ENCODE data around the gene PTPRT. TPM values are rescaled to one million over a fixed set of nuclear protein-coding genes. Genes with fewer than 3 reads are reported as not detected.

The PTPRT gene
- polyA plus RNA-seq, 3 donors = not detected

DNA sequence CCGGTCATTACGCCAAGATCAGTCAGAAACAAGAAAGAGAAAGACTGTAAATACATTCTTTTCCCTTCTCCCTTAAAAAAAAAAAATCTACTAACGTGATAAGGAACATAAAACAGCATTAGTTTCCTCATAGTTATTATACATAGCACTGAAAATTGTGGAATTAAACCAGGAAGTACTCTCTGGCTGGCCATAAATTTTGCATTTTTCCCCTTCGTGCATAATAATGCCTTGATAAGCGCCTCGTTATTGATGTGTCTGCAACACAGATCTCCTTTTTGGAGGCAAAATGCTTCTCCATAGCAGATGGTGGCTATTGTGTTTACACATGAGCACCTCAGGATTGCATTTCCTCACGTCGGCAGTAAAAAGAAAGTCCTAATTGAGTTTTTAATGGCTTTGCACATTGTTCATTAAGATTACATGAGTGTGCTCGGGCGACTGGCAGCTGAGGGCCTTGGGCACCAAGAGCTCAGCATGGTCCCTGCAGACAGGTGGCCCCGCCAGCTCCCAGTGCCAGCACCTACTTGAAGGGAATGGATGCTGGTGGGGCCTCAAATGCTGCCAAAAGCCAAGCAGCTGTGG lies 394.5 kb downstream of the PTPRT start:
- TF ChIP-seq, protein P1, sequence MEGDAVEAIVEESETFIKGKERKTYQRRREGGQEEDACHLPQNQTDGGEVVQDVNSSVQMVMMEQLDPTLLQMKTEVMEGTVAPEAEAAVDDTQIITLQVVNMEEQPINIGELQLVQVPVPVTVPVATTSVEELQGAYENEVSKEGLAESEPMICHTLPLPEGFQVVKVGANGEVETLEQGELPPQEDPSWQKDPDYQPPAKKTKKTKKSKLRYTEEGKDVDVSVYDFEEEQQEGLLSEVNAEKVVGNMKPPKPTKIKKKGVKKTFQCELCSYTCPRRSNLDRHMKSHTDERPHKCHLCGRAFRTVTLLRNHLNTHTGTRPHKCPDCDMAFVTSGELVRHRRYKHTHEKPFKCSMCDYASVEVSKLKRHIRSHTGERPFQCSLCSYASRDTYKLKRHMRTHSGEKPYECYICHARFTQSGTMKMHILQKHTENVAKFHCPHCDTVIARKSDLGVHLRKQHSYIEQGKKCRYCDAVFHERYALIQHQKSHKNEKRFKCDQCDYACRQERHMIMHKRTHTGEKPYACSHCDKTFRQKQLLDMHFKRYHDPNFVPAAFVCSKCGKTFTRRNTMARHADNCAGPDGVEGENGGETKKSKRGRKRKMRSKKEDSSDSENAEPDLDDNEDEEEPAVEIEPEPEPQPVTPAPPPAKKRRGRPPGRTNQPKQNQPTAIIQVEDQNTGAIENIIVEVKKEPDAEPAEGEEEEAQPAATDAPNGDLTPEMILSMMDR (IDR thresholded peaks at IDR 0.05) = no peak

DNA sequence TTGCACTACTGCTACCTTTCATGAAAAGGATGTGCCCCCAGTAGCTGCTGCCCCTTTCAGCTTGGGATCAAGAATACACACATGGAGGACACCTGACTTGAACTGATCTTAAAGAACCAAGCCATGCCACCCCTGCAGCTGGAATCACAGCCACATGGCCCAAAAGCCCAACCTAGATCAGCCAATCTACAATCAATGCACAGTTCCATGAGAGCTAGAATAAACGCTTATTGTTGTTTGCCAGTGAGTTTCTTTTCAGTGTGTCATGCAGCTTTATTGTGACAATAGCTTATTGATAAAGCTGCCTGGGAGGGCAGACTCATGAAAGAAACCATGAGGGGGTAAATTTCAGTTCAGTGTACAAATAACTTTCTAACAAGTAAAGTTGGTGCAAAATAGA lies 397.7 kb downstream of the PTPRT start:
- TF ChIP-seq, protein P1 (IDR thresholded peaks at IDR 0.05) = no peak
- no CpG with 5 or more reads among the region's 1 CpG for WGBS (ENCODE audit: insufficient coverage)
- Histone ChIP-seq H4K20me1 (ENCODE audit: insufficient read depth, low read length) (no peaks in the 10 kb centered on the region), H3K36me3 (replicated peaks in 1 of 2; ENCODE audit: control insufficient read depth in 1 of 2, insufficient read depth in 2 of 2, low read length in 2 of 2) (no peaks in the 10 kb centered on the region), H3K27ac (ENCODE audit: low read depth in 1 of 2, low read length in 2 of 2) (no peak overlapping the region), H3K4me1 (ENCODE audit: control insufficient read depth in 1 of 2, insufficient read depth in 2 of 2, low read length in 2 of 2) (no peaks in the 10 kb centered on the region), H3K4me3 (replicated peaks in 1 of 3; ENCODE audit: low read depth in 2 of 3, low read length in 3 of 3) (no peak overlapping the region), H3K9ac (ENCODE audit: insufficient read depth, low read length, poor library complexity, severe bottlenecking) (no peak overlapping the region), H3K4me2 (replicated peaks; ENCODE audit: extremely low read depth, low read length, poor library complexity, severe bottlenecking) (no peak overlapping the region), H3K79me2 (ENCODE audit: insufficient read depth, low read length) (no peaks in the 10 kb centered on the region), H2AFZ (ENCODE audit: insufficient read depth, low read depth, low read length, poor library complexity, severe bottlenecking) (no peak overlapping the region), H3K27me3 (ENCODE audit: control insufficient read depth in 2 of 2, insufficient read depth in 2 of 2, low read length in 2 of 2) (no peaks in the 10 kb centered on the region), H3K9me3 (replicated peaks in 1 of 2; ENCODE audit: control insufficient read depth in 1 of 2, insufficient read depth in 1 of 2, low read length in 2 of 2) (peaks cover 0 to 9% of the 10 kb centered on the region in 2 donors)
- Mint-ChIP-seq H3K27me3 (ENCODE audit: low read depth in 3 of 3) (peaks cover 0 to 3% (median 0%) of the 10 kb centered on the region in 3 donors), H3K36me3 (no peaks in the 10 kb centered on the region), H3K9me3 (peaks cover 0 to 8% (median 3%) of the 10 kb centered on the region in 7 donors), H3K27ac (peak overlapping the region in 1 of 7 donors; percentile 40), H3K4me3 (no peak overlapping the region), H3K4me1 (no peaks in the 10 kb centered on the region)
- DNase-seq = no peak
- intact Hi-C loops (cut with micrococcal nuclease) = no loop called here

More for the DNA sequence above, 394.5 kb downstream of the PTPRT start:
- Histone ChIP-seq H3K4me2 (replicated peaks; ENCODE audit: extremely low read depth, low read length, poor library complexity, severe bottlenecking) (no peak overlapping the region), H2AFZ (ENCODE audit: insufficient read depth, low read depth, low read length, poor library complexity, severe bottlenecking) (no peak overlapping the region), H3K4me1 (ENCODE audit: control insufficient read depth in 1 of 2, insufficient read depth in 2 of 2, low read length in 2 of 2) (no peaks in the 10 kb centered on the region), H3K9ac (ENCODE audit: insufficient read depth, low read length, poor library complexity, severe bottlenecking) (no peak overlapping the region), H3K27ac (ENCODE audit: low read depth in 1 of 2, low read length in 2 of 2) (no peak overlapping the region), H3K4me3 (replicated peaks in 1 of 3; ENCODE audit: low read depth in 2 of 3, low read length in 3 of 3) (no peak overlapping the region), H3K79me2 (ENCODE audit: insufficient read depth, low read length) (no peaks in the 10 kb centered on the region), H4K20me1 (ENCODE audit: insufficient read depth, low read length) (no peaks in the 10 kb centered on the region), H3K9me3 (replicated peaks in 1 of 2; ENCODE audit: control insufficient read depth in 1 of 2, insufficient read depth in 1 of 2, low read length in 2 of 2) (peaks cover 0 to 9% of the 10 kb centered on the region in 2 donors), H3K27me3 (ENCODE audit: control insufficient read depth in 2 of 2, insufficient read depth in 2 of 2, low read length in 2 of 2) (no peaks in the 10 kb centered on the region), H3K36me3 (replicated peaks in 1 of 2; ENCODE audit: control insufficient read depth in 1 of 2, insufficient read depth in 2 of 2, low read length in 2 of 2) (no peaks in the 10 kb centered on the region)
- Mint-ChIP-seq H3K4me3 (no peak overlapping the region), H3K9me3 (peaks cover 2 to 9% (median 4%) of the 10 kb centered on the region in 7 donors), H3K36me3 (no peaks in the 10 kb centered on the region), H3K4me1 (no peaks in the 10 kb centered on the region), H3K27me3 (ENCODE audit: low read depth in 3 of 3) (peaks cover 0 to 3% (median 2%) of the 10 kb centered on the region in 3 donors), H3K27ac (no peak overlapping the region)
- no peak for DNase-seq
- WGBS (ENCODE audit: insufficient coverage) = 89% methylated on average over 7 of the region's 11 CpGs
- intact Hi-C loops (cut with micrococcal nuclease) = no loop called here

Data from CD14-positive monocyte (primary cell).